ENCODE results near the gene NR5A1. TPM values are rescaled to one million over a fixed set of nuclear protein-coding genes. Genes with fewer than 3 reads are reported as not detected.

Gene NR5A1
- total and polyA plus RNA-seq, 2 experiments from 2014 or later, result not detected

GRCh38 chr9:124506433-124506832 lies 766 bp downstream of the NR5A1 start:
- WGBS, 2 experiments (ENCODE audit: low coverage in 1 of 2, low lambda C conversion rate in 2 of 2, missing lambda C conversion rate in 2 of 2), result 93 to 95% methylated on average over 6 to 7 of the region's 8 CpGs
- in situ Hi-C loops (cut with MboI), result no loop called here
- Histone ChIP-seq H3K4me3 (no peak overlapping the region), H2AFZ (no peak overlapping the region), H3K4me2 (ENCODE audit: unreplicated experiment) (no peak overlapping the region), H3K27me3 (replicated peaks; ENCODE audit: insufficient read depth) (peaks cover 42% of the 10 kb centered on the region), H3K27ac (no peak overlapping the region), H3F3A (ENCODE audit: insufficient read depth) (no peaks in the 10 kb centered on the region), H3K9me3 (ENCODE audit: low read depth) (no peaks in the 10 kb centered on the region), H3K36me3 (ENCODE audit: low read depth) (no peaks in the 10 kb centered on the region), H3K9ac (no peak overlapping the region), H3K4me1 (ENCODE audit: insufficient read depth) (no peaks in the 10 kb centered on the region), H3K9me2 (ENCODE audit: insufficient read depth) (no peaks in the 10 kb centered on the region), H4K20me1 (ENCODE audit: insufficient read depth) (no peaks in the 10 kb centered on the region), H3K79me2 (ENCODE audit: insufficient read depth) (no peaks in the 10 kb centered on the region)
- TF ChIP-seq EZH2 (IDR thresholded peaks at IDR 0.05; ENCODE audit: insufficient read depth, poor library complexity, severe bottlenecking) (no peak), EZH2phosphoT487 (IDR thresholded peaks at IDR 0.05; ENCODE audit: insufficient read depth, low read depth) (no peak)
- no peak for DNase-seq

DNA sequence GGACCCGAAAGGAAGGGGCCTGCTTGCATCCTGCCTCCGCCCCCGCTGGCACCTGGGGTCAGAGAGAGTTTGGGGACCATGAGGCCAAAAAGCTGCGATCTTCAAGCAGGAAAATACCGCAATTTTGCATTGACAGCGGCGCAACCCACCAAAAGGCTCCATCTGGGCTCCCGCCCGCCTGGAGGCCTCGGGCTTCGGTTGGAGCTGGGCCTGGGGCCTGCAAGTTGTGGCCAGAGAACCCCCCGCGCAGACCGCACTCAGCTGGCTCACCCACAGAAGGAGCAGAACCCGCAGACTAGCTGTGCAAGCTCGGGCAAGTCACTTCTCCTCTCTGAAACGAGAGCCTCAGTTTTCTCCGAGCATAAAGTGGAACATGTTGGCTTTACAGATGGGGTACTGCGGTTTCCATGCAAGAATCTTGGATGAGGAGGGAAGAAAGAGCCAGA lies 1.3 kb downstream of the NR5A1 start:
- no peak overlapping the region for H3K4me3 ChIP-seq
- no peaks in the 10 kb centered on the region for H3K36me3 ChIP-seq (ENCODE audit: low read depth)
- no peak overlapping the region for H3K27ac ChIP-seq
- no peak for TF ChIP-seq EZH2phosphoT487 (IDR thresholded peaks at IDR 0.05; ENCODE audit: insufficient read depth, low read depth)
- TF ChIP-seq EZH2 (IDR thresholded peaks at IDR 0.05; ENCODE audit: insufficient read depth, poor library complexity, severe bottlenecking), result no peak
- in situ Hi-C loops (cut with MboI), result no loop called here
- H3K9me3 ChIP-seq (ENCODE audit: low read depth), result no peaks in the 10 kb centered on the region
- no peak overlapping the region for H3K4me2 ChIP-seq (ENCODE audit: unreplicated experiment)
- no peak for DNase-seq
- H2AFZ ChIP-seq, result no peak overlapping the region
- no peaks in the 10 kb centered on the region for H3F3A ChIP-seq (ENCODE audit: insufficient read depth)
- H3K9ac ChIP-seq, result no peak overlapping the region
- no peaks in the 10 kb centered on the region for H3K9me2 ChIP-seq (ENCODE audit: insufficient read depth)
- H3K4me1 ChIP-seq (ENCODE audit: insufficient read depth), result no peaks in the 10 kb centered on the region
- WGBS, 2 experiments (ENCODE audit: low coverage in 1 of 2, low lambda C conversion rate in 2 of 2, missing lambda C conversion rate in 2 of 2), result 79 to 83% methylated on average over 19 of the region's 19 CpGs
- peaks cover 47% of the 10 kb centered on the region for H3K27me3 ChIP-seq (replicated peaks; ENCODE audit: insufficient read depth)
- H4K20me1 ChIP-seq (ENCODE audit: insufficient read depth), result no peaks in the 10 kb centered on the region
- no peaks in the 10 kb centered on the region for H3K79me2 ChIP-seq (ENCODE audit: insufficient read depth)

DNA sequence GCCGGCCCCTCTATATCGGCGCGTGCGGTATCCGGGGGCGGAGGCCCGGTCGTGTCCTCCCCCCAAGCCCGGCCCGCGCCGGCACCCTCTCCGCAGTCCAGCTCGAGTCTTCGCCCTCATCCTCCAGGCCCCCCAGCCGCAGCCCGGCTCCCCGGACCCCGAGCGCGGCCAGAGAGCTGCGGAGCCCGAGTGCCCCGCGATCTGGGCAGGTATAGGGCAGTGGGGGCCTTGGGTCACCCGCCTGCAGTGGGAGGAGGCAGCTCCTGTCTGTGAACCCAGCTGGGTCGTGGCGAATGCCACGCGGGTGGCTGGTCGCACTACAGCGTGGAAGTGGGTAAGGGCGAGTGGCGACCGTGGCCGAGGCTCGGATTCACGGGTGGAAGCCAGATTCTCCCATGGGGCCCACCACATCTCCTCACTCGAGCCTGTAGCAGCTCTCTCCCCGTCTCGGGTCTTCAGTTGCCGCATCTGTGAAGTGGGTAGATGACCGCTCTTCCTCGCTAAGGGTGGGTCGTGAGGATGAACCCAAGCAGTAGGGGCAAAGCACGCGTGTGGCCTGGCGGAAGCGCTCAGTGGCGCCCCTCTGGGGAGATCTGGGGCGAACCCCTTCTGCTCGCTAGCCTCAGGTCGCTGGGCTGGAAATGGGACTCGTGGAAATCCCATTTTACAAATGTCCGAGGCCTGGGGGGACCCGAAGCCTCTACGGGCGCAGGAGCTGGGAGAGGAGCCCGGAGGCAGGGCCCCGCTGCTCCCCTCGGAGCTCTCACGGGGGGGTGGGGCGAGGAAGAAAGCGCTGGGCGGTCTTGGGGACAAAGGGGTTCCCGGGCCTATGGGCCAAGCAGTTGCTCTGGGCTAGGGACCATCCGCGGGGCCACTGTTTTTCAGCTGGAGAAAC lies 1.9 kb downstream of the NR5A1 start:
- H3K27ac ChIP-seq, result no peak overlapping the region
- H3K9me2 ChIP-seq (ENCODE audit: insufficient read depth), result no peaks in the 10 kb centered on the region
- H3K9ac ChIP-seq, result no peak overlapping the region
- no peak for DNase-seq
- no peaks in the 10 kb centered on the region for H3F3A ChIP-seq (ENCODE audit: insufficient read depth)
- H3K36me3 ChIP-seq (ENCODE audit: low read depth), result no peaks in the 10 kb centered on the region
- TF ChIP-seq EZH2 (IDR thresholded peaks at IDR 0.05; ENCODE audit: insufficient read depth, poor library complexity, severe bottlenecking) (peak; percentile 91), EZH2phosphoT487 (IDR thresholded peaks at IDR 0.05; ENCODE audit: insufficient read depth, low read depth) (0 out of 2 replicates have a peak, but pooled peaks have one; percentile 53)
- H4K20me1 ChIP-seq (ENCODE audit: insufficient read depth), result no peaks in the 10 kb centered on the region
- in situ Hi-C loops (cut with MboI), result no loop called here
- no peaks in the 10 kb centered on the region for H3K4me1 ChIP-seq (ENCODE audit: insufficient read depth)
- H3K79me2 ChIP-seq (ENCODE audit: insufficient read depth), result no peaks in the 10 kb centered on the region
- no peak overlapping the region for H3K4me2 ChIP-seq (ENCODE audit: unreplicated experiment)
- no peaks in the 10 kb centered on the region for H3K9me3 ChIP-seq (ENCODE audit: low read depth)
- H3K27me3 ChIP-seq (replicated peaks; ENCODE audit: insufficient read depth), result peaks cover 50% of the 10 kb centered on the region
- no peak overlapping the region for H2AFZ ChIP-seq
- no peak overlapping the region for H3K4me3 ChIP-seq
- WGBS, 2 experiments (ENCODE audit: low coverage in 1 of 2, low lambda C conversion rate in 2 of 2, missing lambda C conversion rate in 2 of 2), result 30 to 35% methylated on average over 48 to 68 of the region's 69 CpGs

- Histone ChIP-seq H3K36me3 (ENCODE audit: low read depth) (no peaks in the 10 kb centered on the region), H3F3A (ENCODE audit: insufficient read depth) (no peaks in the 10 kb centered on the region), H3K27ac (no peak overlapping the region), H3K79me2 (ENCODE audit: insufficient read depth) (no peaks in the 10 kb centered on the region), H3K9me3 (ENCODE audit: low read depth) (no peaks in the 10 kb centered on the region), H3K4me2 (ENCODE audit: unreplicated experiment) (no peak overlapping the region), H4K20me1 (ENCODE audit: insufficient read depth) (no peaks in the 10 kb centered on the region), H3K9ac (no peak overlapping the region), H3K27me3 (replicated peaks; ENCODE audit: insufficient read depth) (peaks cover 50% of the 10 kb centered on the region), H2AFZ (no peak overlapping the region), H3K9me2 (ENCODE audit: insufficient read depth) (no peaks in the 10 kb centered on the region), H3K4me1 (ENCODE audit: insufficient read depth) (no peaks in the 10 kb centered on the region), H3K4me3 (no peak overlapping the region)
- in situ Hi-C loops (cut with MboI), result no loop called here
- TF ChIP-seq EZH2phosphoT487 (IDR thresholded peaks at IDR 0.05; ENCODE audit: insufficient read depth, low read depth) (no peak), EZH2 (IDR thresholded peaks at IDR 0.05; ENCODE audit: insufficient read depth, poor library complexity, severe bottlenecking) (no peak)
- WGBS, 2 experiments (ENCODE audit: low coverage in 1 of 2, low lambda C conversion rate in 2 of 2, missing lambda C conversion rate in 2 of 2), result 7 to 15% methylated on average over 8 to 9 of the region's 81 CpGs
- DNase-seq, result no peak
Measured at GRCh38 chr9:124504530-124505005, 2.6 kb downstream of the NR5A1 start.

Data from GM23248 (cell line).